ENCODE results near the gene MELTF.

MELTF gene

GRCh38 chr3:197007296-197007940 is 22.2 kb downstream of the MELTF start:
- TF ChIP-seq, protein P1, sequence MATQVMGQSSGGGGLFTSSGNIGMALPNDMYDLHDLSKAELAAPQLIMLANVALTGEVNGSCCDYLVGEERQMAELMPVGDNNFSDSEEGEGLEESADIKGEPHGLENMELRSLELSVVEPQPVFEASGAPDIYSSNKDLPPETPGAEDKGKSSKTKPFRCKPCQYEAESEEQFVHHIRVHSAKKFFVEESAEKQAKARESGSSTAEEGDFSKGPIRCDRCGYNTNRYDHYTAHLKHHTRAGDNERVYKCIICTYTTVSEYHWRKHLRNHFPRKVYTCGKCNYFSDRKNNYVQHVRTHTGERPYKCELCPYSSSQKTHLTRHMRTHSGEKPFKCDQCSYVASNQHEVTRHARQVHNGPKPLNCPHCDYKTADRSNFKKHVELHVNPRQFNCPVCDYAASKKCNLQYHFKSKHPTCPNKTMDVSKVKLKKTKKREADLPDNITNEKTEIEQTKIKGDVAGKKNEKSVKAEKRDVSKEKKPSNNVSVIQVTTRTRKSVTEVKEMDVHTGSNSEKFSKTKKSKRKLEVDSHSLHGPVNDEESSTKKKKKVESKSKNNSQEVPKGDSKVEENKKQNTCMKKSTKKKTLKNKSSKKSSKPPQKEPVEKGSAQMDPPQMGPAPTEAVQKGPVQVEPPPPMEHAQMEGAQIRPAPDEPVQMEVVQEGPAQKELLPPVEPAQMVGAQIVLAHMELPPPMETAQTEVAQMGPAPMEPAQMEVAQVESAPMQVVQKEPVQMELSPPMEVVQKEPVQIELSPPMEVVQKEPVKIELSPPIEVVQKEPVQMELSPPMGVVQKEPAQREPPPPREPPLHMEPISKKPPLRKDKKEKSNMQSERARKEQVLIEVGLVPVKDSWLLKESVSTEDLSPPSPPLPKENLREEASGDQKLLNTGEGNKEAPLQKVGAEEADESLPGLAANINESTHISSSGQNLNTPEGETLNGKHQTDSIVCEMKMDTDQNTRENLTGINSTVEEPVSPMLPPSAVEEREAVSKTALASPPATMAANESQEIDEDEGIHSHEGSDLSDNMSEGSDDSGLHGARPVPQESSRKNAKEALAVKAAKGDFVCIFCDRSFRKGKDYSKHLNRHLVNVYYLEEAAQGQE (IDR thresholded peaks at IDR 0.05; ENCODE audit: insufficient read depth in 1 of 2, low read depth in 2 of 2, low read length in 2 of 2): no peak
- no peak for TF ChIP-seq SIN3A (IDR thresholded peaks at IDR 0.05; ENCODE audit: borderline replicate concordance, insufficient read depth, low read length)
- no peak for TF ChIP-seq FOXP2 (optimal IDR thresholded peaks at IDR 0.05; ENCODE audit: borderline replicate concordance, extremely low read depth, extremely low read length, insufficient read depth)
- no peak for TF ChIP-seq POLR2AphosphoS5 (IDR thresholded peaks at IDR 0.05; ENCODE audit: low read depth, low read length)
- no peak for TF ChIP-seq TAF1 (IDR thresholded peaks at IDR 0.05; ENCODE audit: borderline replicate concordance, insufficient read depth, low read length)

GRCh38 chr3:197006860-197007259 is 22.8 kb downstream of the MELTF start:
- TF ChIP-seq, protein P1 (IDR thresholded peaks at IDR 0.05; ENCODE audit: insufficient read depth in 1 of 2, low read depth in 2 of 2, low read length in 2 of 2): no peak
- TF ChIP-seq FOXP2 (optimal IDR thresholded peaks at IDR 0.05; ENCODE audit: borderline replicate concordance, extremely low read depth, extremely low read length, insufficient read depth): no peak
- TF ChIP-seq TAF1 (IDR thresholded peaks at IDR 0.05; ENCODE audit: borderline replicate concordance, insufficient read depth, low read length): no peak
- no peak for TF ChIP-seq POLR2AphosphoS5 (IDR thresholded peaks at IDR 0.05; ENCODE audit: low read depth, low read length)
- TF ChIP-seq SIN3A (IDR thresholded peaks at IDR 0.05; ENCODE audit: borderline replicate concordance, insufficient read depth, low read length): no peak

GRCh38 chr3:197006446-197006845 is 23.2 kb downstream of the MELTF start:
- TF ChIP-seq FOXP2 (optimal IDR thresholded peaks at IDR 0.05; ENCODE audit: borderline replicate concordance, extremely low read depth, extremely low read length, insufficient read depth) (no peak), SIN3A (IDR thresholded peaks at IDR 0.05; ENCODE audit: borderline replicate concordance, insufficient read depth, low read length) (no peak), POLR2AphosphoS5 (IDR thresholded peaks at IDR 0.05; ENCODE audit: low read depth, low read length) (no peak), TAF1 (IDR thresholded peaks at IDR 0.05; ENCODE audit: borderline replicate concordance, insufficient read depth, low read length) (no peak)
- TF ChIP-seq, protein P1 (IDR thresholded peaks at IDR 0.05; ENCODE audit: insufficient read depth in 1 of 2, low read depth in 2 of 2, low read length in 2 of 2): no peak

DNA sequence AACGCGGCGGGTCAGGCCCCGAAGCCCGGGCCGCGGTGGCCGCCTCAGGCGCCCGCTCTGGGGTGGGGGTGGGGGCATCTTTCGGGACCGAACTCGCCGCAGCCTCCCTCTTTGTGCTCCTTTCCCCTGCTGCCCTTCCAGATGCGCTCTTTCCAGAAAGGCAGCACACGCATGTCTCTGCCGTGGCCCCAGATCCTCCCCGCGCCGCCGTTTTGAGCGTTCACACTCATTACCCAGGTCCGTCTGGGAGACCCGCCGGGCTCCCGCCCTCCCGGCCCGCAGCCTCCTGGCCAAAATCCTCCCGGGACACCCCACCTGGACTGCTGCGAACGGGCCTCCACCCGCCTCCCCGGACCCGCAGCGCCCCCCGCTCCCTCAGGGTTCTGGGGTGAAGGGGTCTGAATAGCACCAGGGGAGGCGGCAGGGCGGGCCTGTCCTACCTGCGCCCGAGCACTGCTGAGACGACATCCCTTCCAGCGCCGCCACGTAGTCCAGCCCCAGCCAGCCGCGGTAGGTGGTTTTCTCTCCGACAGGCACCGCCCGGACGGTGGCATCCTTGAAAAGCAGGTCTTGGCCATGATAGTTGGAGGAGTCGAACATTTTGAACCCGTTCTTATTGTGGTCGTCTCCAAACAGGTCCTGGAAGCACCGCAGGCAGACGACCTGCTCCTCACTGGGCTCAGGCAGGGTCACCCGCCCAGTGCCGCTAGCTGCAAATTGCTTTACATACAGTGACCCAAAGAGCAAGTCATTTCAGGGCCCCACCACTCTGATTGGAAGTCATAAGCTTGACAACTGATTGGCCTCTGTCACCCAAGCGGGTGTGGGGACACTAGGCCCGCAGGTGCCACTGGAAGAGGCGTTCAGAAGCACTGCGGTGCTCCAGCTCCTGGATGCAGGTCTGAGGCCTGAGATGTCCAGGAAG is 25.9 kb downstream of the MELTF start:
- no peak for TF ChIP-seq FOXP2 (optimal IDR thresholded peaks at IDR 0.05; ENCODE audit: borderline replicate concordance, extremely low read depth, extremely low read length, insufficient read depth)
- no peak for TF ChIP-seq SIN3A (IDR thresholded peaks at IDR 0.05; ENCODE audit: borderline replicate concordance, insufficient read depth, low read length)
- no peak for TF ChIP-seq TAF1 (IDR thresholded peaks at IDR 0.05; ENCODE audit: borderline replicate concordance, insufficient read depth, low read length)
- TF ChIP-seq, protein P1 (IDR thresholded peaks at IDR 0.05; ENCODE audit: insufficient read depth in 1 of 2, low read depth in 2 of 2, low read length in 2 of 2): no peak
- no peak for TF ChIP-seq POLR2AphosphoS5 (IDR thresholded peaks at IDR 0.05; ENCODE audit: low read depth, low read length)
